HepG2 (cell line): ENCODE measurements around the gene PBX4. TPM values are rescaled to one million over a fixed set of nuclear protein-coding genes. Genes with fewer than 3 reads are reported as not detected.

Source experiments
- BHLHE40 ChIP-seq: IDR thresholded peaks from 2 replicates; pipeline ENCODE4 v1.6.1; 2011; ENCODE audit warnings: low read length, improper control_type of control experiment
- DR1 ChIP-seq: sonication (generic); formaldehyde crosslinking; IDR thresholded peaks from 2 replicates; pipeline ENCODE4 v1.8.0; 2021; ENCODE audit warnings: mild to moderate bottlenecking, missing genetic modification reagents, inconsistent platforms
- ELK4 ChIP-seq: sonication (generic); formaldehyde crosslinking; IDR thresholded peaks from 2 replicates; pipeline ENCODE4 v1.9.0; 2021; ENCODE audit warnings: missing genetic modification reagents, borderline replicate concordance
- KAT7 ChIP-seq: IDR thresholded peaks from 2 replicates; pipeline ENCODE4 v1.6.1; 2018; ENCODE audit warnings: borderline replicate concordance, missing compliant biosample characterization
- SETDB1 ChIP-seq: sonication (generic); formaldehyde crosslinking; IDR thresholded peaks from 2 replicates; pipeline ENCODE4 v1.5.1; 2020; ENCODE audit warnings: missing genetic modification reagents, mild to moderate bottlenecking, borderline replicate concordance
- TFDP1 ChIP-seq: IDR thresholded peaks from 2 replicates; pipeline ENCODE4 v1.6.1; 2016; ENCODE audit warnings: missing compliant biosample characterization, missing genetic modification reagents, borderline replicate concordance
- ZNF143 ChIP-seq: sonication (generic); formaldehyde crosslinking; IDR thresholded peaks from 2 replicates; pipeline ENCODE4 v1.4.0; 2020; ENCODE audit warnings: missing genetic modification reagents
- ZNF30 ChIP-seq: sonication (generic); formaldehyde crosslinking; IDR thresholded peaks from 2 replicates; pipeline ENCODE4 v1.5.0; 2020; ENCODE audit warnings: mild to moderate bottlenecking, missing genetic modification reagents
- ZNF407 ChIP-seq: sonication (generic); formaldehyde crosslinking; IDR thresholded peaks from one replicate; pipeline ENCODE4 v1.5.1; 2020; ENCODE audit warnings: mild to moderate bottlenecking, missing genetic modification reagents; ENCODE audit errors: not compliant biosample characterization
- ZNF549 ChIP-seq: sonication (generic); formaldehyde crosslinking; IDR thresholded peaks from 2 replicates; pipeline ENCODE4 v1.5.0; 2020; ENCODE audit warnings: missing genetic modification reagents
- ZNF724P ChIP-seq: sonication (generic); formaldehyde crosslinking; IDR thresholded peaks from 2 replicates; pipeline ENCODE4 v1.8.0; 2022; ENCODE audit warnings: missing genetic modification reagents, borderline replicate concordance
- ZSCAN29 ChIP-seq: sonication (generic); formaldehyde crosslinking; conservative IDR thresholded peaks from 2 replicates; pipeline ENCODE4 v1.4.0; 2020; ENCODE audit warnings: mild to moderate bottlenecking, missing genetic modification reagents
- polyA plus RNA-seq, 8 experiments: library from polyadenylated mRNA; depleted of rRNA in 3 of 8; stranded (reverse) in 7 of 8; unstranded in 1 of 8; fragments of >200 nt; fragmentation: Illumina TruSeq in 4 of 8; extraction: Trizol in 4 of 8; gene quantifications; 2 replicates each; pipeline versions ENCODE4 v1.2.1 to v1.2.3, GENCODE V29; 2011 to 2016; ENCODE audit warnings: low read depth in 4 of 8, missing spikeins in 1 of 8, mixed read lengths in 1 of 8; ENCODE audit not compliant: insufficient read depth in 1 of 8
- total RNA-seq, 5 experiments: library from RNA; depleted of rRNA; stranded (reverse); fragments of >200 nt; fragmentation: Illumina TruSeq; extraction: Trizol; gene quantifications; 2 replicates each; pipeline ENCODE4 v1.2.3, GENCODE V29; 2016; ENCODE audit warnings: low read depth in 1 of 5

The PBX4 gene
- total and polyA plus RNA-seq, 2 of the 13 experiments (the other 11 are each of a cell fraction or from before 2014, with no cell fraction given) = not detected

- TF ChIP-seq ELK4 (no peak), BHLHE40 (no peak), ZSCAN29 (CRISPR knock-in tag) (no peak), ZNF407 (no peak), ZNF143 (peak; percentile 63; the same call in 1 of the 2 replicates), TFDP1 (CRISPR knock-in tag) (no peak; the same call in 1 of the 2 replicates), ZNF549 (CRISPR knock-in tag) (no peak), DR1 (no peak; the same call in 1 of the 2 replicates), ZNF724P (CRISPR knock-in tag) (0 out of 2 replicates have a peak, but pooled peaks have one; percentile 1), SETDB1 (no peak), ZNF30 (no peak), KAT7 (CRISPR knock-in tag) (no peak; the same call in none of the 2 replicates)
Measured at GRCh38 chr19:19663256-19664120, 45.0 kb upstream of the PBX4 start, which contains the start of gene ATP13A1 (continued).
